GM04503 (cell line): ENCODE results near the gene CLIC3.

Source experiments
- DNase-seq: peaks from one replicate; pipeline ENCODE4 v3.0.0-alpha.2; 2012; ENCODE audit warnings: low read depth

CLIC3 gene

GRCh38 chr9:136980669-136981478, 15.5 kb downstream of the CLIC3 start:
- DNase-seq, result no peak

GRCh38 chr9:136979769-136980587, 16.4 kb downstream of the CLIC3 start:
- no peak for DNase-seq

- no peak for DNase-seq
Observed at GRCh38 chr9:136978865-136979544, 17.4 kb downstream of the CLIC3 start.

GRCh38 chr9:136978073-136978864, 18.1 kb downstream of the CLIC3 start:
- no peak for DNase-seq

GRCh38 chr9:136977649-136978072, 18.7 kb downstream of the CLIC3 start:
- no peak for DNase-seq

- no peak for DNase-seq
Observed at GRCh38 chr9:136977223-136977622, 19.1 kb downstream of the CLIC3 start, which contains the start of gene PTGDS. PTGDS (plus strand) TSS chr9:136977504; CDS start chr9:136977579, 75 bp downstream.

GRCh38 chr9:136975644-136976043, 20.7 kb downstream of the CLIC3 start:
- DNase-seq, result no peak

- DNase-seq, result no peak
Observed at GRCh38 chr9:136974817-136975535, 21.4 kb downstream of the CLIC3 start.

GRCh38 chr9:136973618-136974617, 22.4 kb downstream of the CLIC3 start:
- DNase-seq, result no peak

GRCh38 chr9:136972743-136973142, 23.6 kb downstream of the CLIC3 start:
- no peak for DNase-seq

- DNase-seq, result no peak
Observed at GRCh38 chr9:136972335-136972734, 24.0 kb downstream of the CLIC3 start.

GRCh38 chr9:136971746-136972145, 24.6 kb downstream of the CLIC3 start:
- DNase-seq, result no peak

GRCh38 chr9:136970361-136970760, 26.0 kb downstream of the CLIC3 start:
- no peak for DNase-seq

- no peak for DNase-seq
Observed at GRCh38 chr9:136969774-136970173, 26.6 kb downstream of the CLIC3 start.

GRCh38 chr9:136969150-136969549, 27.2 kb downstream of the CLIC3 start:
- no peak for DNase-seq

- no peak for DNase-seq
Observed at GRCh38 chr9:136968333-136969127, 27.8 kb downstream of the CLIC3 start.

GRCh38 chr9:136965771-136966484, 30.4 kb downstream of the CLIC3 start:
- DNase-seq, result no peak

- no peak for DNase-seq
Observed at GRCh38 chr9:136964833-136965422, 31.4 kb downstream of the CLIC3 start.
